T-helper 2 cell treated with Interferon-gamma antibody and Interleukin-4, amounts not matched to agents 5 μg/mL and 100 μg/mL, for 36 hours (primary cell): ENCODE measurements around the gene MAN1B1.

Source experiments
- DNase-seq: peaks from one replicate; pipeline ENCODE4 v3.0.0; 2021; ENCODE audit warnings: low spot score
- H3K27ac Mint-ChIP-seq: one replicate; pipeline ENCODE4 v1.8.0; 2021; ENCODE audit warnings: mild to moderate bottlenecking, mixed read lengths
- H3K27me3 Mint-ChIP-seq: one replicate; pipeline ENCODE4 v1.8.0; 2021; ENCODE audit warnings: low read depth, mixed read lengths
- H3K36me3 Mint-ChIP-seq: one replicate; pipeline ENCODE4 v1.8.0; 2021; ENCODE audit warnings: low read depth, mixed read lengths
- H3K4me1 Mint-ChIP-seq: one replicate; pipeline ENCODE4 v1.8.0; 2021; ENCODE audit warnings: low read depth, mixed read lengths
- H3K4me3 Mint-ChIP-seq: one replicate; pipeline ENCODE4 v1.8.0; 2022; ENCODE audit warnings: mild to moderate bottlenecking, moderate library complexity, mixed read lengths
- H3K9me3 Mint-ChIP-seq: one replicate; pipeline ENCODE4 v1.8.0; 2021; ENCODE audit warnings: mixed read lengths

The MAN1B1 gene

GRCh38 chr9:137086531-137087408, at the start of gene MAN1B1:
Gene MAN1B1, plus strand, starts transcription at chr9:137086985. Its CDS starts 15 bp downstream, at chr9:137087000.
- peak within 1 kb of the TSS; percentile 97 for H3K27ac Mint-ChIP-seq
- H3K4me1 Mint-ChIP-seq: peaks cover 25% of the 10 kb centered on the region
- H3K4me3 Mint-ChIP-seq: peak within 1 kb of the TSS; percentile 91
- peaks cover 15% of the 10 kb centered on the region for H3K36me3 Mint-ChIP-seq
- H3K27me3 Mint-ChIP-seq: no peaks in the 10 kb centered on the region
- peak; percentile 100 for DNase-seq
- no peaks in the 10 kb centered on the region for H3K9me3 Mint-ChIP-seq

- no peaks in the 10 kb centered on the region for H3K36me3 Mint-ChIP-seq
Measured at GRCh38 chr9:137037035-137037434, 49.8 kb upstream of the MAN1B1 start.

GRCh38 chr9:137037483-137037882, 49.3 kb upstream of the MAN1B1 start:
- no peak for DNase-seq
- Mint-ChIP-seq H3K4me3 (no peak overlapping the region), H3K27ac (no peak overlapping the region), H3K36me3 (no peaks in the 10 kb centered on the region), H3K27me3 (no peaks in the 10 kb centered on the region), H3K9me3 (no peaks in the 10 kb centered on the region), H3K4me1 (peaks cover 15% of the 10 kb centered on the region)

More at GRCh38 chr9:137037035-137037434, 49.8 kb upstream of the MAN1B1 start:
- H3K4me3 Mint-ChIP-seq: no peak overlapping the region
- H3K27me3 Mint-ChIP-seq: no peaks in the 10 kb centered on the region
- H3K4me1 Mint-ChIP-seq: peaks cover 16% of the 10 kb centered on the region
- no peak overlapping the region for H3K27ac Mint-ChIP-seq
- DNase-seq: no peak
- H3K9me3 Mint-ChIP-seq: no peaks in the 10 kb centered on the region

- H3K36me3 Mint-ChIP-seq: no peaks in the 10 kb centered on the region
- DNase-seq: no peak
- H3K27me3 Mint-ChIP-seq: peaks cover under 1% of the 10 kb centered on the region
- H3K4me1 Mint-ChIP-seq: peaks cover 10% of the 10 kb centered on the region
- H3K27ac Mint-ChIP-seq: no peak overlapping the region
- no peaks in the 10 kb centered on the region for H3K9me3 Mint-ChIP-seq
- no peak overlapping the region for H3K4me3 Mint-ChIP-seq
Measured at GRCh38 chr9:137038916-137039315, 47.9 kb upstream of the MAN1B1 start.

GRCh38 chr9:137039611-137040366, 47.0 kb upstream of the MAN1B1 start:
- Mint-ChIP-seq H3K27ac (no peak overlapping the region), H3K9me3 (no peaks in the 10 kb centered on the region)

DNA sequence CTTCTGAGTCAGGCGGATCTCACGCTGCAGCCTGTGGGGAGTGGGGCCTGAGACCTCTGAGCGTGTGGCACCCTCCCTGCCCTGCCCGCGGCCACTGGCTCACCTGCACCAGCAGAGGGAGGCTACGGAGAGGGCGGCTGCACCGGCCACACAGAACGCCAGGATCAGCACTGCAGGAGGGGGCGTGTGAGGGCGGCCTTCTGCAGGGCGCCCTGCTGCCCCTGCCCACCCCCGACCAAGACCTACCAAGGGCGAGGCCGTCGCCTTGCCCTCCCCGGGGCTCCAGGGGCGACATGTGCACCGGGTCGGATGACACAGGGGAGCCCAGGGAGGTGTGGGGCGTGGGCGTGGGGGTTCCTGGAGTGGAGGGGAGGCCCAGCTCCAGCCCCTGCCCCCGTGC, 46.2 kb upstream of the MAN1B1 start:
- no peak overlapping the region for H3K4me3 Mint-ChIP-seq
- no peaks in the 10 kb centered on the region for H3K9me3 Mint-ChIP-seq
- H3K27ac Mint-ChIP-seq: no peak overlapping the region
- H3K36me3 Mint-ChIP-seq: no peaks in the 10 kb centered on the region
- H3K27me3 Mint-ChIP-seq: peaks cover 16% of the 10 kb centered on the region
- DNase-seq: no peak
- peaks cover 5% of the 10 kb centered on the region for H3K4me1 Mint-ChIP-seq

More at GRCh38 chr9:137039611-137040366, 47.0 kb upstream of the MAN1B1 start:
- no peaks in the 10 kb centered on the region for H3K36me3 Mint-ChIP-seq
- no peak overlapping the region for H3K4me3 Mint-ChIP-seq
- DNase-seq: no peak
- peaks cover 9% of the 10 kb centered on the region for H3K4me1 Mint-ChIP-seq
- peaks cover 9% of the 10 kb centered on the region for H3K27me3 Mint-ChIP-seq

GRCh38 chr9:137041124-137041523, 45.7 kb upstream of the MAN1B1 start:
- no peak overlapping the region for H3K27ac Mint-ChIP-seq
- peaks cover 5% of the 10 kb centered on the region for H3K4me1 Mint-ChIP-seq
- no peaks in the 10 kb centered on the region for H3K9me3 Mint-ChIP-seq
- H3K4me3 Mint-ChIP-seq: no peak overlapping the region
- no peaks in the 10 kb centered on the region for H3K36me3 Mint-ChIP-seq
- H3K27me3 Mint-ChIP-seq: peaks cover 16% of the 10 kb centered on the region
- DNase-seq: no peak

GRCh38 chr9:137042751-137043727, 43.7 kb upstream of the MAN1B1 start:
- Mint-ChIP-seq H3K4me3 (no peak overlapping the region), H3K36me3 (no peaks in the 10 kb centered on the region), H3K9me3 (no peaks in the 10 kb centered on the region), H3K27me3 (peaks cover 30% of the 10 kb centered on the region), H3K27ac (no peak overlapping the region), H3K4me1 (peaks cover 5% of the 10 kb centered on the region)
- DNase-seq: no peak

DNA sequence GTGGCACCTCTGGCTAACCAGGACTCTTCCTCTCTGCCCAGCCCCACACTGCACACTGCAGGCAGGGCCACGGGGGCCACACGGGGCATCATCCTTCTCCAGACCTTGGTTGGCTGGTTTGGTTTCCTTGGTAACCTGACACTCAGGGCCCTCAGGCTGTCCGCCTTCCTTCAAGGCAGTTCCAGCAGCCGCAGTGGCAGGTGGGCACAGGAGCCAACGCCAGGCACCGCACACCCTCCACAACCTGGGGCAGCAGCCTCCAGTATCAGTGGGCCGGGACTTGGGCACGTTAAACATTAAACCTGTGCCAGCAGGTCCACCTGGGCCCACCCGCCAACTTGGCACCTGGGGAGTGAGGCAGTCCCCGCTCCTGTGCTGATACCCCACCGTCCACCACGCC, 42.7 kb upstream of the MAN1B1 start:
- H3K4me3 Mint-ChIP-seq: no peak overlapping the region
- H3K27me3 Mint-ChIP-seq: peaks cover 32% of the 10 kb centered on the region
- no peak overlapping the region for H3K27ac Mint-ChIP-seq
- DNase-seq: no peak
- no peaks in the 10 kb centered on the region for H3K36me3 Mint-ChIP-seq
- H3K9me3 Mint-ChIP-seq: no peaks in the 10 kb centered on the region
- peaks cover 5% of the 10 kb centered on the region for H3K4me1 Mint-ChIP-seq

- DNase-seq: no peak
- Mint-ChIP-seq H3K9me3 (no peaks in the 10 kb centered on the region), H3K36me3 (no peaks in the 10 kb centered on the region), H3K27ac (no peak overlapping the region), H3K4me3 (peak overlapping the region; percentile 48), H3K27me3 (peaks cover 36% of the 10 kb centered on the region), H3K4me1 (peaks cover 5% of the 10 kb centered on the region)
Measured at GRCh38 chr9:137044502-137045177, 42.1 kb upstream of the MAN1B1 start.

- Mint-ChIP-seq H3K27me3 (peaks cover 43% of the 10 kb centered on the region), H3K36me3 (no peaks in the 10 kb centered on the region), H3K4me3 (peak overlapping the region; percentile 48), H3K9me3 (no peaks in the 10 kb centered on the region), H3K27ac (no peak overlapping the region), H3K4me1 (peaks cover 5% of the 10 kb centered on the region)
- DNase-seq: no peak
Measured at GRCh38 chr9:137045294-137046087, 41.3 kb upstream of the MAN1B1 start.

- Mint-ChIP-seq H3K9me3 (no peaks in the 10 kb centered on the region), H3K27me3 (peaks cover 45% of the 10 kb centered on the region), H3K27ac (no peak within 1 kb of the TSS), H3K36me3 (no peaks in the 10 kb centered on the region), H3K4me1 (peaks cover 5% of the 10 kb centered on the region), H3K4me3 (peak within 1 kb of the TSS; percentile 48)
- DNase-seq: peak; percentile 77
Measured at GRCh38 chr9:137046088-137046787, 40.5 kb upstream of the MAN1B1 start, which contains the start of gene NPDC1. Gene NPDC1, minus strand, starts transcription at chr9:137046177. Its CDS starts 188 bp downstream, at chr9:137045989.
